Left ventricle myocardium inferior (tissue), 1 donor: Measurements from ENCODE around the gene TWSG1. TPM values are rescaled to one million over a fixed set of nuclear protein-coding genes. Genes with fewer than 3 reads are reported as not detected.

ENCODE experiments used
- DNase-seq: peaks from one replicate; pipeline ENCODE4 v3.0.0-alpha.2; 2020
- H3K27ac ChIP-seq: fragments of 200-600 bp; replicated peaks from 2 replicates; pipeline ENCODE4 v1.8.0; 2021
- H3K27me3 ChIP-seq: fragments of 200-600 bp; 2 replicates; pipeline ENCODE4 v1.8.0; 2021; ENCODE audit warnings: low read depth
- H3K36me3 ChIP-seq: fragments of 200-600 bp; 2 replicates; pipeline ENCODE4 v1.8.0; 2021
- H3K4me1 ChIP-seq: fragments of 200-600 bp; 2 replicates; pipeline ENCODE4 v1.8.0; 2021
- H3K4me3 ChIP-seq: fragments of 200-600 bp; 2 replicates; pipeline ENCODE4 v1.8.0; 2021; ENCODE audit warnings: mild to moderate bottlenecking, moderate library complexity
- H3K9me3 ChIP-seq: fragments of 200-600 bp; replicated peaks from 2 replicates; pipeline ENCODE4 v1.8.0; 2021
- intact Hi-C: fragments of 100-400 bp; cut with micrococcal nuclease; formaldehyde crosslinking; loops from one replicate; pipeline ENCODE4 v1.11.0; 2022
- total RNA-seq: library from RNA; stranded (reverse); fragmentation: NEBNext Ultra II Directional; extraction: Animal tissue kit (Norgen Biotek cat#: 25700); gene quantifications from one replicate; pipeline ENCODE4 v1.2.1, GENCODE V29; 2021
- TF ChIP-seq, protein P1 (sequence below): fragments of 200-600 bp; IDR thresholded peaks from 2 replicates; pipeline ENCODE4 v1.8.0; 2021; ENCODE audit warnings: antibody characterized with exemption, mild to moderate bottlenecking, borderline replicate concordance
- donor health status: DM: no; HTN: yes; CAD: no; lungs with severe emphysema.

Gene TWSG1
- total RNA-seq, 1 donor from 2014 or later: 12.1 TPM

- Histone ChIP-seq H3K27me3 (no peaks in the 10 kb centered on the region), H3K4me1 (no peaks in the 10 kb centered on the region), H3K36me3 (no peaks in the 10 kb centered on the region), H3K4me3 (no peak overlapping the region), H3K27ac (no peak overlapping the region), H3K9me3 (peaks cover 45% of the 10 kb centered on the region)
- intact Hi-C loops: no loop called here
- DNase-seq: no peak
- TF ChIP-seq, protein P1, sequence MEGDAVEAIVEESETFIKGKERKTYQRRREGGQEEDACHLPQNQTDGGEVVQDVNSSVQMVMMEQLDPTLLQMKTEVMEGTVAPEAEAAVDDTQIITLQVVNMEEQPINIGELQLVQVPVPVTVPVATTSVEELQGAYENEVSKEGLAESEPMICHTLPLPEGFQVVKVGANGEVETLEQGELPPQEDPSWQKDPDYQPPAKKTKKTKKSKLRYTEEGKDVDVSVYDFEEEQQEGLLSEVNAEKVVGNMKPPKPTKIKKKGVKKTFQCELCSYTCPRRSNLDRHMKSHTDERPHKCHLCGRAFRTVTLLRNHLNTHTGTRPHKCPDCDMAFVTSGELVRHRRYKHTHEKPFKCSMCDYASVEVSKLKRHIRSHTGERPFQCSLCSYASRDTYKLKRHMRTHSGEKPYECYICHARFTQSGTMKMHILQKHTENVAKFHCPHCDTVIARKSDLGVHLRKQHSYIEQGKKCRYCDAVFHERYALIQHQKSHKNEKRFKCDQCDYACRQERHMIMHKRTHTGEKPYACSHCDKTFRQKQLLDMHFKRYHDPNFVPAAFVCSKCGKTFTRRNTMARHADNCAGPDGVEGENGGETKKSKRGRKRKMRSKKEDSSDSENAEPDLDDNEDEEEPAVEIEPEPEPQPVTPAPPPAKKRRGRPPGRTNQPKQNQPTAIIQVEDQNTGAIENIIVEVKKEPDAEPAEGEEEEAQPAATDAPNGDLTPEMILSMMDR: no peak
Measured at GRCh38 chr18:9292047-9292446, 42.5 kb upstream of the TWSG1 start.

GRCh38 chr18:9293948-9294347 is 40.6 kb upstream of the TWSG1 start:
- Histone ChIP-seq H3K9me3 (peaks cover 47% of the 10 kb centered on the region), H3K4me1 (no peaks in the 10 kb centered on the region), H3K36me3 (no peaks in the 10 kb centered on the region), H3K4me3 (no peak overlapping the region), H3K27ac (no peak overlapping the region), H3K27me3 (no peaks in the 10 kb centered on the region)
- DNase-seq: no peak
- TF ChIP-seq, protein P1: no peak
- intact Hi-C loops: no loop called here

DNA sequence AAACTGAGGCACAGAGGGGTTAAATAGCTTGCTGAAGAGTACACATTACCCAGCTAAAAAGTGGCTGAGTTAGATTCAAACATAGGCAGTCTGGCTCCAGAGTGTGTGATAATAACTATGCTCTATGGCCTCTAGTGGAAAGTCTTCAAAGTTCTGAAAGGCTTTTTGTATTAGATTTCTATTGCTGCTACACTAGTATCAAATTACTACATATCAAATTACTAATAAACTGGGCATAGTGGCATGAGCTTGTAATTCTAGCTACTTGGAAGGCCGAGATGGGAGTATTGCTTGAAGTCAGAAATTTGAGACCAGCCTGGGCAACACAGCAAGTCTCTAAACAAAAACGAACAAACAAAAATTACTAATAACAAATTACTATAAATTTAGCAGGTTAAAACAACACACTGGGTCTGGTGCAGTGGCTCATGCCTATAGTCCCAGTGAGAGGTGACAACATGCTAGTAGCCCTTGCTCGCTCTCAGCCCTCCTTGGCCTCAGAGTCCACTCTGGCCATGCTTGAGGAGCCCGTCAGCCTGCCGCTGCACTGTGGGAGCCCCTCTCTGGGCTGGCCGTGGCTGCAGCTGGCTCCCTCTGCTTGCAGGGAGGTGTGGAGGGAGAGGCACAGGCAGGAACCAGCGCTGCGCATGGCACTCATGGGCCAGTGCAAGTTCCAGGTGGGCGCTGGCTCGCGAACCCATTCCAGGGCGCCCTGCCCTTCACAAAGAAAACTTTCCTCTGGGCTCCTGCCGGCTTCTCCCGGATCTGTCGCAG is 38.2 kb upstream of the TWSG1 start:
- Histone ChIP-seq H3K36me3 (no peaks in the 10 kb centered on the region), H3K9me3 (peaks cover 44% of the 10 kb centered on the region), H3K4me3 (no peak overlapping the region), H3K27ac (no peak overlapping the region), H3K4me1 (no peaks in the 10 kb centered on the region), H3K27me3 (no peaks in the 10 kb centered on the region)
- no peak for DNase-seq
- TF ChIP-seq, protein P1: no peak
- intact Hi-C loops: no loop called here

GRCh38 chr18:9297007-9297393 is 37.6 kb upstream of the TWSG1 start:
- no peak for DNase-seq
- no peaks in the 10 kb centered on the region for H3K4me1 ChIP-seq
- no peak overlapping the region for H3K4me3 ChIP-seq

DNA sequence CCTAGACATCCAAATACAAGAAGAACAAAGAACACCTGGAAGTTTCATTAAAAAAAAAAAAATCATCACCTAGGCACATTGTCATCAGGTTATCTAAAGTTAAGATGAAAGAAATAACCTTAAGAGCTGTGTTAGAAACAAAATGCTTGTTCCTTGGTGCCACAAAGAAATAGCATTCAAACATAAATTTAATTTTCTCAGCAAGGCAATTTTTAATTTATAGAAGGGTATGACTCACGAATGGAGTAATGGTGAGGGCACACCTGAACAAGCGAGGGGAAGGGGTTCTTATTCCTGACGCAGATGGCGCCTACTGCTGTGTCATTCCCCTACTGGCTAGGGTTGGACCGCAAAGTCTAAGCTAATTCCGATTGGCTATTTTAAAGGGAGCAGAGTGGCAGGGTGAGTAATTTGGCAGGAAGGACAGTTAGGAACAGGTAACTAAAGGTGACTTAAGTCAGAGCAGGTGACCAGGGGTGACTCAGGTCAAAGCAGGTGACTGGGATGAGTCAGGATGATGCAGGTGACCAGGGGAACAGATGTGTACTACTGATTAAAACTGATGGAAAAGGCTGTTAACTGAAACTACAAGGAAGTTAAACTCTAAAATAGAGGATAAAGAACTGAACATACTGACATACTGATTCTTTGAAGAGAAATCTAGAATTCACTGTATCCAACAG is 30.0 kb upstream of the TWSG1 start:
- Histone ChIP-seq H3K4me1 (no peaks in the 10 kb centered on the region), H3K4me3 (no peak overlapping the region), H3K9me3 (peaks cover 47% of the 10 kb centered on the region), H3K27ac (no peak overlapping the region), H3K27me3 (no peaks in the 10 kb centered on the region), H3K36me3 (no peaks in the 10 kb centered on the region)
- no peak for DNase-seq
- TF ChIP-seq, protein P1: no peak
- intact Hi-C loops: no loop called here

More at GRCh38 chr18:9297007-9297393, 37.6 kb upstream of the TWSG1 start:
- intact Hi-C loops: no loop called here
- TF ChIP-seq, protein P1: no peak
- H3K27ac ChIP-seq: no peak overlapping the region
- H3K27me3 ChIP-seq: no peaks in the 10 kb centered on the region
- peaks cover 49% of the 10 kb centered on the region for H3K9me3 ChIP-seq
- H3K36me3 ChIP-seq: no peaks in the 10 kb centered on the region
